Left forelimb (tissue), 1 donor: ENCODE data around the gene CCDC88C.
A peak's percentile ranks its signal among the peaks of the same experiment; 100 is the strongest.

Source experiments
- DNase-seq: peaks from one replicate; pipeline ENCODE4 v3.0.0-alpha.2; 2018; ENCODE audit warnings: low spot score

Gene CCDC88C

DNA sequence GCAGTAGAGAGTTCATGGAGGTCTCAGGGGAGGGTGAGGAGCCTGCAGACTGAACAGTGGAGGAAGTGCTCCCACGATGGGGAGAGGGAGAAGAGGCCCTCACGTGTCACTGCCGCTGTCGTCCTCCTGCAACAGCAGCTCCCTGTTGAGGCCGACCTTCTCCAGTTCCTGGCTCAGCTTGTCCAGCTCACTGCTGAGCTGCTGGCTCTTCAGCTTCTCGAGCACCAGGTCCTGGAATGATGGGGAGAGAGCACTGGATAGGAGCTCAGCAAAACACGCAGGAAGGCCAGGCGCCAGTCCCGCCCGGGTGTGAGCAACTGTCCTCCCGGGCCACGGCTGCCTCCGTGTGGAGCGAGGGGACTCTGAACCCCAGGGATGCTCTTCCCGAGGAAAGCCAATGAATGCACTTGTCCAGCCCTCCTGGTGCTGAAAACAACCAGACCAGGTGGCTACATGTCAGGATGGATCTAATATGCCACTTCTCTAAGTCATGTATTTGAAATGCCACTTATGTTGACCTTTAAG lies 107.8 kb downstream of the CCDC88C start:
- DNase-seq, result no peak

- no peak for DNase-seq
Observed at GRCh38 chr14:91308337-91308736, 109.3 kb downstream of the CCDC88C start.

GRCh38 chr14:91307652-91308051 lies 110.0 kb downstream of the CCDC88C start:
- DNase-seq, result no peak

GRCh38 chr14:91307046-91307445 lies 110.6 kb downstream of the CCDC88C start:
- DNase-seq, result no peak

DNA sequence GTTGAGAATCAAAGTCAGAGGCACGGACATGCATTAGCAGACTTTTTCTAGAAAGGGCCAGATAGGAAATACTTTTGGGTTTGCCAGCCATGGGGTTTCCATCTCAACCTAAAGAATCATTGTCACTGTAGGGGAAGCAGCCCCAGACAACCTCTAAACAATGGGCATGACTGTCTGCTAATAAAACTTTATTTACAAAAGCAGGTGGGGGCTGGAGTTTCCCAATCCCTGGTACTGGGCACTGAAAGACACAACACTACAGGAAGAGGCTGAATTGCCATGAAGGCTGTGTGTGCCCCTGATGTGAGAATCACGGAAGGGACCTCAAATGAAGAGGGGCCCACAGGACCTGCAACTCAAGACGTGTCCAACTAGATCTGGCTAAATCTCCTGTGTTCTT lies 111.1 kb downstream of the CCDC88C start:
- no peak for DNase-seq

DNA sequence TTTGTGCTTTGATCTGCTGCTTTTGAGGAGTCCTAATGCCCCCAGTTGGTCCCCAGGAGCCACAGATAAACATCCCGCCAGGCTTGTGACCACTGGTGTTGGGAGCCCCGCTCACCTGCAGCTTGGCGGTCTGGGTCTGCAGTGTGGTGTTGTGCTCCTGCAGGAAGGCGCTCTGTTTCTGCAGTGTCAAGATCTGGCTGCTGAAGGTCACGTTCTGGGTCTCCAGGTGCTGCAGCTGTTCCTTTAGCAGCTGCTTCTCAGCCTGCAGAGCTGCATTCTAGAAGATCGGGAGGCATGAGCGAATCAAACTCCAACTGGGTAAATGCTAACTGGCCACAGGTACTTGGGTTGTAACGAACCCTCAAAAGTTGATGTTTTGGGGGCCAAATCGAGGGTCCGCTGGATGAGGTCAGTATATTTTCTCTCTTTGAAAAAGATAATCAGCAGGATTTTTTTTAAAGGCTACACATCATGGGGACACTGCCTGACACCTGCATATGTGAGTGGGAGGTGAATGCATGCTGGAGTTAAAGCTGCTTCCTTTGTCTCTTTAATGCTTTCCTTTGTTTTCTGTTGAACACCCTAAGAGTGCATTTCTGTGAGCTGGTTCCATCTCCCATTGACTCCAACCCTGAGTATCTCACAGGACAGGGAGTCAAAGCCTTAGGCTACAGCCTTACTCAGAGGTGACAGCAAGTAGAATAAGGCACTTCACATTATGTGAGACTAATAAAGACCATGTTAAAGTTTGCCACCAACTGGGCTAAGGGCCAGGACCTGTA lies 111.8 kb downstream of the CCDC88C start:
- no peak for DNase-seq

DNA sequence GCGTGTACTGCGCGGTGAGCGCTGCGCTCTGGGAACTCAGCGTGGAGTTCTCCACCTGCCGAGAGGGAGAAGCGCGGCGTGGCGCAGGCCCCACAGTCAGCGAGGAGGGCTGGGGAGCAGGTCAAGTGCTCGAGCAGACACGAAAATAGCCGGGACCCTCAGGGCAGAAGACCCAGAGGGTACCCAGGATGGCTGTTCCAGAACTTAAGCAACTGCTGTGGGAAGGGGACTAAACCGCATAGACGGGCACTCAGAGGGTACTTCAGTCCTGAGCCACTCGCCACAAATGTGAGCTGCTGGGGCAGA lies 113.7 kb downstream of the CCDC88C start:
- DNase-seq, result no peak

- DNase-seq, result no peak
Observed at GRCh38 chr14:91303091-91303923, 114.3 kb downstream of the CCDC88C start.

GRCh38 chr14:91302391-91302790 lies 115.2 kb downstream of the CCDC88C start:
- no peak for DNase-seq

GRCh38 chr14:91300957-91301356 lies 116.7 kb downstream of the CCDC88C start:
- no peak for DNase-seq

DNA sequence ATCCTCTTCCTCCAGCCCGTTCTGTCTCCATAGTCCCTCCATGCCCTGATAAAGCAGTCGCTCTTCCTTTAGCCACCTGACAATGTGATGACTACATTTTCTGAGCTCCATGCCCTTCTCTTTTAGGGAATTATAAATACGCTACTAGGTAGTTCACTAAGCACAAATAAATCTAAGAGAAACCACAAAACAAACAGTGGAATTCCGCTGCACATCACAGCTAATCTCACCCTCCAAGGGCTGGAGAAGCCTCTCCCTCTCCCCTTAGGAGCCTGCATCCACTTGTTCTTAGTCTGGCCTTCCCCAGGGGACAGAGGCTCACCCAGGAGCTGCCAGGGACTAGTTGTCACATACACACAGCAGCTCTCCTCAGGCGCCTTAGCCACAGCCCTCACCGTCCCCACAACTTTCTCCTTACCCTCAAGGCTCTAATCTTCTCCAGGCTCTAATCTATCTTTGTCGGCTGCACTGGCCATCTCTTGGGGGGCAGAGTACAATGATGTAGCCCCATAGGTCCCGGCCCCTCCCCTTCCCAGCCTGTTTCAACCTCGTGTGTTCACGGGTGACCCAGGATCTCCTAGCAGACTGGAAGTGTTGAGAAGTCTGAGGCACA lies 117.2 kb downstream of the CCDC88C start:
- DNase-seq, result no peak

- no peak for DNase-seq
Observed at GRCh38 chr14:91299121-91300115, 118.2 kb downstream of the CCDC88C start.

- DNase-seq, result no peak
Observed at GRCh38 chr14:91298576-91298975, 119.0 kb downstream of the CCDC88C start.

DNA sequence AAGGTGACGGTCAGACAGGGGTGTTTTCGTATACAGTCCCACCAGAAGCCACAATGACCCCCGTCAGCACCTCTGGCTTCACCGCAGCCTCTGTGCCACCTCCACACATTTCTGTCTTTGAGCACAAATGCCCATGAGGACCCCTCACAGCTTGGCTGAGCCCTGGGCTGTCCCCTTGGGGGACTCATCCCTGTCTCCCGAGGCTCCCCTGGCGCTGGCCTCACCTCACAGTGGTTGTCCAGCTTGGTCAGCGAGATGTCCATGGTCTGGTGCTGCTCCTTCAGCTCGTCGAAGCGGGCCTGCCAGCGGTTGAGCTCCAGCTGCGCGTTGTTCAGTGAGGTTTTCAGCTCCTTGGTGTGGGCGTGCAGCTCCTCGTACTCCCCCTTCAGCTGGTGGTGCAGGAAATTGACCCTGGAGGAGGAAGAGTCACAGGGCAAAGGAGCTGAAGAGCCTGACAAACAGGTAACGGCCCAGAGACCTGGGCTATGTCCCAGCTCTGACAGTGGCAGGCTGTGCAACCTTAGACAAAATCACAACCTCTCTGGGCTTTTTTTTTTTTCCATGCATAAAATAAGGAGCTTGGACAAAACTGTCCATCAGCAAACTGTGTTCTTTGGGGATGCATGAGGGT lies 120.4 kb downstream of the CCDC88C start:
- DNase-seq, result no peak

- DNase-seq, result no peak
Observed at GRCh38 chr14:91295851-91296796, 121.5 kb downstream of the CCDC88C start.

GRCh38 chr14:91295276-91295845 lies 122.3 kb downstream of the CCDC88C start:
- no peak for DNase-seq

DNA sequence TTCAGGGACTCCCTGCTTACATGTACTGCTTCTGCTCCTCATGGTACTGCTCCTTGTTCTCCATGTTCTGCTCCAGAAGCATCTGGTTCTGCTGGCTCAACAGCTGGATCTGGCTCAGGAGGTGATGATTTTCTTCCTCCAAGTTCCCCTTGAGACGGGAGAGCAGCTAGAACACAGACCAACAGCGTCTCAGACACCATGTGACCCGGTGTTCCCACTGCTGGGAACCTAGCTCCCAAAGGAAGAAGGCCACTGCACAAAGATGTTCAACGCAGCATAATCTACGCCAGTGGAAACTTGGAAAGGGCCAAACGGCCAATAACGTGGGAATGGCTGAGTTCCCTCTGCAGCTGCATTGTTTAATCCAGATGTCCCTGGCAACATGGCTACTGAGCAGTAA lies 123.5 kb downstream of the CCDC88C start:
- DNase-seq, result no peak

DNA sequence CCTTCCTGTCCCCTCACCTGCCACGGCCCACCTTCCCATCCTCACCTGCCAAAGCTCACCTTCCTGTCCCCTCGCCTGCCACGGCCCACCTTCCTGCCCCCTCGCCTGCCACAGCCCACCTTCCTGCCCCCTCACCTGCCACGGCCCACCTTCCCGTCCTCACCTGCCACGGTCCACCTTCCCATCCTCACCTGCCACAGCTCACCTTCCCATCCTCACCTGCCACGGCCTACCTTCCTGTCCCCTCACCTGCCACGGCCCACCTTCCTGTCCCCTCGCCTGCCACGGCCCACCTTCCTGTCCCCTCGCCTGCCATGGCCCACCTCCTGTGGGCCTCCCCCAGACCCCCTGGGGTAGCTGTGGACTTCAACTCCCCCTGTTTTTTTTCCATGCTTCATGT lies 124.3 kb downstream of the CCDC88C start:
- peak; percentile 78 for DNase-seq

- DNase-seq, result no peak
Observed at GRCh38 chr14:91292491-91292890, 125.1 kb downstream of the CCDC88C start.
